CD4-positive, alpha-beta T cell treated with Interferon alpha-2 for 1 hour (primary cell): ENCODE measurements around the gene SPATA13.
"Not testable (repeated sequence)": the region's sequence is repeated elsewhere in the genome, so short reads cannot be mapped to it uniquely, and the experiment has no call there.

Source experiments
- DNase-seq, 2 donors: peaks; one replicate each; pipeline ENCODE4 v3.0.0-alpha.2; 2020 to 2022

Gene SPATA13

DNA sequence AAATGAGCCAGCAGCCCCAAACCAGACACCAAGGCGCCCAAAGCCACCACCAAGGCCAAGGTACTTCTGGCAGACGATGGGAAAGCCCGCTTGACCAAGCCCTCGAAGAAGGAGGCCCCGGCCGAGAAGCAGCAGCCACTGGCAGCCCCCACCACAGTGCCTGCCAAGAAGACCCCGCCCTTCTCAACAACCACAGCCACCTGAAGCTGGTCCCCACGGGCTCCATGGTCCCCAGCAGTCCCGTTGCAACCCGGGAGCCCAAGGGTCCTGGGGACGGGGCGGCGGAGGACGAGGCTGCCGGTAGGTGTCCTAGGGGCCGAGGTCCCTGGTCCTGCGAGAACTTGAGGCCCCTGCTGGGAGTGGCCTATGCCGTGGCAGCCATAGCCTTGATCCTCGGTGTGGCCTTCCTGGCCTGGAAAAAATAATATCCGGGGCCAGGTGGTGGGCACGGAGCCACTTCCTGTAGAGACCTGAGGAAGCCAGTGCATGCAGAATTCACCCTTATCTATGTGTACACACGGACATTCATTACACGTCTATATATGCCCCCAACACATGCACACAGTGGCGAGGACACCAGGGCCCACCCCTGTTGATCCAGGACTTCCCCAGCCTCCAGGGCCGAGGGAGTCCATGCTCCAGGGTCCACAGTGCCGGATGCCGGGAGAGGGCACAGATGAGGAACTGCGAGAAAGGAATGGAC, 162.7 kb downstream of the SPATA13 start:
- no peak for DNase-seq

- DNase-seq: no peak
Measured at GRCh38 chr13:24323739-24324075, 163.2 kb downstream of the SPATA13 start.

DNA sequence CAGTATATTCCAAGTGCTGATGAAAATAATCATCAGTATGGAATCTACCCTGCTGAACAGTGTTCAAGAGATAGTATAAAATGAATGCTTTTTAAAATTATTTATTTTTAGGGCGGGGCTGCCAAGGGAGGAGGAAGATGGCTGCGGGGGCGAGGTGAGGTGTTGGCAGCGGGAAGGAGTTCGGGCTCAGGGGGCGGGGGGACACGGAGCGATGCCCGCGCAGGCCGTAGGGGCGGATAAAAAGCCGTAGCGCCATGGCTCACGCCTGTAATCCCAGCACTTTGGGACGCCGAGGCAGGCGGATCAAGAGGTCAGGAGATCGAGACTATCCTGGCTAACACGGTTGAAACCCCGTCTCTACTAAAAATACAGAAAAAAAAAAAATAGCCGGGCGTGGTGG, 167.1 kb downstream of the SPATA13 start:
- not testable (repeated sequence) for DNase-seq

DNA sequence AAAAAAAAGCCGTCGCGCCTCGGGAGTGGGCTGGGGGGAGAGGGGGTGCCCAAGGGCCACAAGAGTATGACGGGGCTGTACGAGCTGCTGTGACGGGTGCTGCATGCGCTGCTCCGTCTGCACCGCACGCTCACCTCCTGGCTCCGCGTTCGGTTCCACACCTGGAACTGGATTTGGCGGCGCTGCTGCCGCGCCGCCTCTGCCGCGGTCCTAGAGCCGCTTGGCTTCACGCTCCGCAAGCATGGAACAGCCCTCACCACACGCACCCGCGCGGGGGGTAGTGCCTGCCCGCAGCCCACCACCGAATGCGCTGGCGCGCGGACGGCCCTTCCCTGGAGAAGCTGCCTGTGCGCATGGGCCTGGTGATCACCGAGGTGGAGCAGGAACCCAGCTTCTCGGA, 167.6 kb downstream of the SPATA13 start:
- no peak for DNase-seq

DNA sequence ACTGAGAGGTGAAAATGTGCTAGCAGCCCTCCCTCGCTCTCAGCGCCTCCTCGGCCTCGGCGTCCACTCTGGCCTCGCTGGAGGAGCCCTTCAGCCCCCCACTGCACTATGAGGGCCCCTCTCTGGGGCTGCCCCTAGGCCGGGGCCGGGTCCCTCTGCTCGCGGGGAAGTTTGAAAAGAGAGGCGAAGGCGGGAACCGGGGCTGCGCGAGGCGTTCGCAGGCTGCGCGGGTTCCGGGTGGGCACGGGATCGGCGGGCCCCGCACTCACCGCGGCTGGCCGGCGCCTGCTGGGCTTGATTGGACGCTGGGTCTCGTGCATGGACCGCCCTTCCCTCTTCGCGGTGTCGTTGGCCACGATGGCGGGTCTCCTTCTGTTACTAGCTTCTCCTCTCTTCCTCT, 178.2 kb downstream of the SPATA13 start:
- DNase-seq: no peak

DNA sequence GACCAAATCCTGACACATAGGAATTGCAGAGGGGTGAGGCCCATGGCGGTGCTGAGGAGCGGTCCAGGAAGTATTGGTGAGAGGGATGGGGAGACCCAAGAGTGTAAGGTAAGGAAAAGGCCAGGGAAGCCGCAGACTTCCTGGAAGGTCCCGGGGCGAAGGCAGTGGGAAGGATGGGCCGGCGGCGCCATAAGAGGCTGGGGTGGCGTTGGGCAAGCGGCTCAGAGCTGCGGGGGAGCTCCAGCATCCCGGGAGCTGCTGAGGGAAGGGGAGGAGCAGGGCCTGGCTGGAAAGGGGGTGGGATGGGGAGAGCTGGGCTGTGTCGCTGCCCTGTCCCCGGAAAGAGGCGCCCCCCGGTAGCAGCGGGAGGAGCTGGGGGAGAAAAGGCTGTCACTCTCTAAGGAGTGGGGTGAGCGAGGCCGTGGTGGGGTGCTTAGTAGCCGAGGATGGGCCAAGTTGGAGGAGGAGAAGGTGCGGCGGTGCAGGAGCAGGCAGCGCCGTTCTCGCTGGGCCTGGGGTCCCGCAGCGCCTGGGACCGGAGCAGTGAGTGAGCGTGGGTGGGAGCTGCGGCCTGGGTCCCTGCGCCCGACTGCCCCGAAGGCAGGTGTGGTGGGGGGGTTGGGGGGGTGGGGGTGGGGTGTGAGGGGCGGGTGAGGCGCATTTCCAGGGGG, 179.6 kb downstream of the SPATA13 start:
- DNase-seq: no peak

DNA sequence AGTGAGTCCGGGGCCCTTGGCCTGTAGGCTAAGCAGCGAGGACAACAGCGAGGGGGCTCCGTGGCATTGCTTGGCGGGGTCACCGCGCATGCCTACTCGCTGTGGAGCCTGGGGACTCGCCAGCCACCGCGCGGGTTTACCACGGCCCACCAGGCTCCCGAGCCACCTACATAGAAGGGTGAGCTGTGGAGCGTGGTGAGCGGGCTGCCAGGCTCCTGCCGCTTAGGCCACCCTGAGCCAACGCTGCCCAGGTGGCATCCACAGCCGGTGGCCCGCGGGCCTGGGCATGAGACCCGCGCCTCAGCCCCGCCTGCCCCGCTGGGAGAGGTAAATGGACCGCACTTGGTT, 180.1 kb downstream of the SPATA13 start:
- DNase-seq: no peak

DNA sequence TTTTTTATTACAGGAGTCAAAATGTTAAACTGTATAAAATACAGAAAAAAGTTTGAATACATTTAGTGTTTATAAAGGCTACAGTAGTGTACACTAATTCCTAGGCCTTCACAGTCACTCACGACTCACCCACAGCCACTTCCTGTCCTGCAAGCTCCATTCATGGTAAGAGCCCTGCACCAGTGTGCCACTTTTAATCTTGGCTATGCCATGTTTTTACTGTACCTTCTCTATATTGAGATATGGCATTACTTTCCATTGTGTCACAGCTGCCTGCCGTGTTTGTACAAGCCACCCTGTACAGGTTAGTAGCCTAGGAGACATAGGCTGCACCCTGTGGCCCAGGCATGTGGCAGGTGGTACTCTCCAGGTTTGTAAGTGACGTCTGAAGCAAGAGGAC, 180.9 kb downstream of the SPATA13 start:
- DNase-seq: no peak

- DNase-seq: no peak
Measured at GRCh38 chr13:24348385-24348784, 187.9 kb downstream of the SPATA13 start.

GRCh38 chr13:24348797-24349515, 188.4 kb downstream of the SPATA13 start:
- no peak for DNase-seq

- not testable (repeated sequence) for DNase-seq
Measured at GRCh38 chr13:24349778-24350664, 189.5 kb downstream of the SPATA13 start.

DNA sequence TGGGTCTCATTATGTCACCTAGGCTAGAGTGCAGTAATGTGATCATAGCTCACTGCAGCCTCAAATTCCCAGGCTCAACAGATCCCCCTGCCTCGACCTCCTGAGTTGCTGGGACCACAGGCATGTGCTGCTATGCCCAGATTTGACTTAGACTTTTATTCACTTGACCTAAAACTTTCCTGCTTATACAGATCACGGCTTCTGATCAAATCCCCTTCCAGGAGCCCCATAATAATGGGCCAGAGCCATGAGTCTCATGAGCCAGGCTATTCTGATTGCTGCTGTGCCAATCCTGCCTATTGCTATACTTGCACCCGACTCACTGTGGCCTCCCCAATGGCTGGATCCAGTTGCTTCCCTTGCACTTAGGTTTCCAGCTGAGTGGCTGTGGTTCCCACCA, 190.9 kb downstream of the SPATA13 start:
- DNase-seq: no peak

GRCh38 chr13:24353736-24354135, 193.2 kb downstream of the SPATA13 start:
- no peak for DNase-seq

- no peak for DNase-seq
Measured at GRCh38 chr13:24355103-24355502, 194.6 kb downstream of the SPATA13 start.

DNA sequence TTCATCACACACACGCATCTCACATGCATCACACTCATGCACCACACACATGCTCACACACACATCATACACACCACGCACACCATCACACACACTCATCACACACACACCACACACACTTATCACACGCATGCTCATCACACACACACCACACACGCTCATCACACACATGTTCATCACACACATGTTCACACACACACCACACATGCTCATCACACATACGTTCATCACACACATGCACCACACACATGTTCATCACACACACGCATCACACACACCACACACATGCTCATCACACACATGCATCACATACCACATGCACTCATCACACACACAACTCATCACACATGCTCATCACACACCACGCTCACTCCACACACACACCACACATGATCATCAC, 195.8 kb downstream of the SPATA13 start:
- DNase-seq: no peak
